ENCODE data around the gene FYN.

- TF ChIP-seq EZH2 (IDR thresholded peaks at IDR 0.05) = no peak
- TF ChIP-seq POLR2AphosphoS5 (IDR thresholded peaks at IDR 0.05; ENCODE audit: borderline replicate concordance, low read depth, low read length) = no peak
- TF ChIP-seq FOXP2 (optimal IDR thresholded peaks at IDR 0.05; ENCODE audit: control extremely low read depth, extremely low read length, insufficient read depth) = no peak
These were observed 15.9 kb upstream of the FYN start for GRCh38 chr6:111888928-111889695.
